K562 (cell line): ENCODE measurements around the gene MEPE. TPM values are rescaled to one million over a fixed set of nuclear protein-coding genes. Genes with fewer than 3 reads are reported as not detected.

Source experiments
- ATAC-seq: fragments of 200-7000 bp; cut with Tn5 transposase; 3 replicates; pipeline ENCODE4 v1.9.1; 2020; ENCODE audit warnings: moderate library complexity
- BruUV-seq: library from RNA; stranded (reverse); fragments of 400-500 nt; replicated peaks from 2 replicates; lab custom pipeline; 2021; lab: Mats Ljungman, UMichigan
- CTCF ChIA-PET: fragments of 300-600 bp; formaldehyde crosslinking; extraction: SDS; loops from one replicate; lab custom pipeline; 2021; ENCODE audit warnings: low intra/inter-chr PET ratio; lab: Yijun Ruan, JAX
- POLR2A ChIA-PET: fragments of 300-600, 350-650 bp; sonication (Branson Sonifier 250); formaldehyde crosslinking; extraction: SDS; loops from one replicate; lab custom pipeline; 2021; ENCODE audit warnings: antibody characterized with exemption, inconsistent platforms; lab: Yijun Ruan, JAX
- DNase-seq, 4 experiments: peaks; one replicate each; pipeline versions ENCODE4 v3.0.0 to v3.0.0-alpha.2; 2011 to 2018; ENCODE audit warnings: low spot score in 3 of 4, mixed read lengths in 3 of 4; ENCODE audit errors: extremely low read depth in 1 of 4
- FAIRE-seq: peaks from 2 replicates; lab custom pipeline; 2011; peaks lifted over from hg19 to GRCh38; lab: Jason Lieb, UNC
- H2AFZ ChIP-seq: 2 replicates; pipeline ENCODE4 v1.6.0; 2011; ENCODE audit warnings: low read depth, low read length, control low read depth, inconsistent platforms
- H3K27ac ChIP-seq: fragments of 200-600 bp; 3 replicates; pipeline ENCODE4 v1.8.0; 2011; ENCODE audit warnings: low read depth, mild to moderate bottlenecking, control low read depth, inconsistent platforms, low read length, moderate library complexity, mixed read lengths; ENCODE audit errors: extremely low read depth
- H3K27me3 ChIP-seq, 2 experiments: fragments of 300-600 bp in 1 of 2; 2 replicates in 1 of 2; 3 replicates in 1 of 2; pipeline versions ENCODE4 v1.6.0 to v1.8.0; 2011; ENCODE audit warnings: inconsistent platforms in 2 of 2, low read length in 2 of 2, mild to moderate bottlenecking in 1 of 2, mixed read lengths in 1 of 2, moderate library complexity in 1 of 2; ENCODE audit not compliant: control insufficient read depth in 2 of 2, insufficient read depth in 2 of 2
- H3K36me3 ChIP-seq: fragments of 300-600 bp; 3 replicates; pipeline ENCODE4 v1.8.0; 2011; ENCODE audit warnings: mild to moderate bottlenecking, low read length, inconsistent platforms; ENCODE audit not compliant: control insufficient read depth, insufficient read depth
- H3K4me1 ChIP-seq, 2 experiments: fragments of 200-600 bp in 1 of 2; replicated peaks in 1 of 2; 2 replicates in 1 of 2; 3 replicates in 1 of 2; pipeline versions ENCODE4 v1.5.1 to v1.8.0; 2011; ENCODE audit warnings: inconsistent platforms in 2 of 2, low read length in 2 of 2, mild to moderate bottlenecking in 1 of 2, mixed read lengths in 1 of 2, moderate library complexity in 1 of 2; ENCODE audit not compliant: control insufficient read depth in 2 of 2, insufficient read depth in 2 of 2
- H3K4me2 ChIP-seq: 2 replicates; pipeline ENCODE4 v1.6.1; 2011; ENCODE audit warnings: low read length, control low read depth, inconsistent platforms, mixed read lengths; ENCODE audit not compliant: insufficient read depth
- H3K4me3 ChIP-seq: fragments of 200-600 bp; sonication (generic), shearing (Covaris generic); 2 replicates; pipeline ENCODE4 v1.5.1; 2016; ENCODE audit warnings: control low read depth, inconsistent platforms
- H3K79me2 ChIP-seq: fragments of 200-600 bp; 3 replicates; pipeline ENCODE4 v1.8.0; 2011; ENCODE audit warnings: low read length, inconsistent platforms; ENCODE audit not compliant: control insufficient read depth, insufficient read depth
- H3K9ac ChIP-seq, 2 experiments: 2 replicates each; pipeline versions ENCODE4 v1.6.0 to v1.6.1; 2011; ENCODE audit warnings: low read depth in 2 of 2, low read length in 2 of 2, control low read depth in 1 of 2, inconsistent platforms in 1 of 2, mild to moderate bottlenecking in 1 of 2, mixed read lengths in 1 of 2; ENCODE audit not compliant: insufficient read depth in 1 of 2
- H3K9me1 ChIP-seq: one replicate; pipeline ENCODE4 v1.6.0; 2011; ENCODE audit warnings: inconsistent platforms, mild to moderate bottlenecking, low read length, moderate library complexity; ENCODE audit not compliant: control insufficient read depth, insufficient read depth
- H3K9me3 ChIP-seq: replicated peaks from 2 replicates; pipeline ENCODE4 v1.5.1; 2011; ENCODE audit warnings: low read depth, low read length, inconsistent platforms; ENCODE audit not compliant: control insufficient read depth, insufficient read depth
- H4K20me1 ChIP-seq: replicated peaks from 2 replicates; pipeline ENCODE4 v1.6.1; 2011; ENCODE audit warnings: low read length, inconsistent platforms, mixed read lengths; ENCODE audit not compliant: control insufficient read depth, insufficient read depth
- MAFF ChIP-seq: IDR thresholded peaks from 2 replicates; pipeline ENCODE4 v1.6.1; 2012; ENCODE audit warnings: low read length, improper control_type of control experiment
- in situ Hi-C: fragments of 300-500 bp; cut with MboI; formaldehyde crosslinking; loops from 4 replicates; pipeline ENCODE4 v1.15.0; 2018; ENCODE audit warnings: inconsistent platforms, mixed read lengths
- intact Hi-C: fragments of 100-400 bp; cut with micrococcal nuclease; formaldehyde crosslinking; loops from 2 replicates; pipeline ENCODE4 v1.14.2; 2022
- polyA plus RNA-seq, 8 experiments: library from polyadenylated mRNA; depleted of rRNA in 4 of 8; stranded (reverse) in 5 of 8; unstranded in 3 of 8; fragments of >200 nt; fragmentation: Nextera tagmentation in 2 of 8; fragmentation: Illumina TruSeq in 1 of 8; extraction: Ambion mirVana in 2 of 8; extraction: Trizol in 1 of 8; gene quantifications; 2 replicates each; pipeline versions ENCODE4 v1.2.1 to v1.2.3, GENCODE V29; 2011 to 2014; ENCODE audit warnings: inconsistent platforms in 1 of 8, missing spikeins in 1 of 8
- total RNA-seq, 7 experiments: library from RNA; depleted of rRNA in 6 of 7; stranded (reverse); fragments of >200 nt in 6 of 7; fragmentation: Illumina TruSeq in 2 of 7; extraction: Trizol in 2 of 7; gene quantifications; 2 replicates each; pipeline versions ENCODE4 v1.2.1 to v1.2.3, GENCODE V29; 2011 to 2021; ENCODE audit warnings: low replicate concordance in 1 of 7
- TF ChIP-seq, protein P1 (sequence below): fragments of 250-450 bp; sonication (Bioruptor Pico); IDR thresholded peaks from 2 replicates; pipeline ENCODE4 v1.5.0; 2021
- TF ChIP-seq, protein P2 (sequence below), 2 experiments: IDR thresholded peaks; 2 replicates each; pipeline ENCODE4 v1.6.1; 2012; ENCODE audit warnings: improper control_type of control experiment in 2 of 2, low read depth in 2 of 2, low read length in 2 of 2, borderline replicate concordance in 1 of 2

Gene MEPE
- total and polyA plus RNA-seq, 9 of the 15 experiments (the other 6 are each of a cell fraction or from before 2014, with no cell fraction given): not detected

DNA sequence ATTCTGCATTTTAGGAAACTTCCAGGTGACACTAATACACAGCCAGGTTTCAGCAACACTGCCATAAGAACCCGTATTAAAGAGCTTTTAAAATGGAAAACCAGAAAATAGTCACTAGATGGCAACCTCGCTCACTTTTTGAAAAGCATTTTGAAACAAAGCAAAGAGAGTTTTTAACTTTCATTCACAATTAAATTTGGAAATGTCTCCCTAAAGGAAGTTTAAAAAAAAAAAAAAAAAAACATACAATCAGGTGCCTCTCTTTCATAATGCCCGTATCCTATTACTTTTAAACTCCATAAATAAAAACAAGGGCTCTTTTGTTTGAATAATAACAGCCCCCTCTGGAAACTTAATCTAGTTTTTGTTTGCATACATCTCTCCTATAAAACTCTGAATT lies 20.3 kb downstream of the MEPE start (continued):
- TF ChIP-seq, protein P1, sequence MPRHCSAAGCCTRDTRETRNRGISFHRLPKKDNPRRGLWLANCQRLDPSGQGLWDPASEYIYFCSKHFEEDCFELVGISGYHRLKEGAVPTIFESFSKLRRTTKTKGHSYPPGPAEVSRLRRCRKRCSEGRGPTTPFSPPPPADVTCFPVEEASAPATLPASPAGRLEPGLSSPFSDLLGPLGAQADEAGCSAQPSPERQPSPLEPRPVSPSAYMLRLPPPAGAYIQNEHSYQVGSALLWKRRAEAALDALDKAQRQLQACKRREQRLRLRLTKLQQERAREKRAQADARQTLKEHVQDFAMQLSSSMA (CRISPR knock-in tag): no peak

DNA sequence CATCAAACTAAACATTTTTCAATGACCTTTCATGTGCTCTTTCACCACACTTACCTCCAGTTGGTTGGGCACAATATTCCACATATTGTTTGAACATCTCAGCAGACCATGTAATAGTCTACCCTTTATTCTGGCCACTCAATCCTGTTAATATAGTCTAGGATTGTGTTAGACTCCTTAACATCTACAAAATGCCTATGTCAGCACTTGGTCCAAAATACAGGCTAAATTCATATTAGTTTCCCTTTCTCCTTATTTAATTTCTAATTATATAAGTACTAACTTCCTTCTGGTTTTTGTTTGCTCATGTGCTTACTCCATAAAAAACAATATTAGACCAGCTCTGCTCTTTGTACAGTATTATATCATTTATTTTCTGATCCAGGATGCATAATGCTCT lies 21.1 kb downstream of the MEPE start:
- BruUV-seq: no TSS peak
- FAIRE-seq: no peak
- Histone ChIP-seq H3K9me1 (no peaks in the 10 kb centered on the region), H3K27me3 (0 out of 5 replicates have a peak, but pooled peaks cover 0 to 3% of the 10 kb centered on the region in 2 experiments), H3K4me3 (no peak overlapping the region), H3K79me2 (no peaks in the 10 kb centered on the region), H3K4me1 (peaks cover 0 to 7% of the 10 kb centered on the region in 2 experiments; a peak in 1 of 5 replicates), H3K36me3 (no peaks in the 10 kb centered on the region), H3K4me2 (no peak overlapping the region), H3K27ac (no peak overlapping the region), H3K9ac (no peak overlapping the region), H3K9me3 (no peaks in the 10 kb centered on the region), H2AFZ (no peak overlapping the region), H4K20me1 (no peaks in the 10 kb centered on the region)
- no peak for ATAC-seq
- intact Hi-C loops: loop anchor here (1.0 to 5.0 kb wide), 3 partner anchors 119 to 663 kb away; no protein-coding TSS in a partner anchor
- TF ChIP-seq MAFF: 0 out of 2 replicates have a peak, but pooled peaks have one; percentile 19
- TF ChIP-seq, protein P2, sequence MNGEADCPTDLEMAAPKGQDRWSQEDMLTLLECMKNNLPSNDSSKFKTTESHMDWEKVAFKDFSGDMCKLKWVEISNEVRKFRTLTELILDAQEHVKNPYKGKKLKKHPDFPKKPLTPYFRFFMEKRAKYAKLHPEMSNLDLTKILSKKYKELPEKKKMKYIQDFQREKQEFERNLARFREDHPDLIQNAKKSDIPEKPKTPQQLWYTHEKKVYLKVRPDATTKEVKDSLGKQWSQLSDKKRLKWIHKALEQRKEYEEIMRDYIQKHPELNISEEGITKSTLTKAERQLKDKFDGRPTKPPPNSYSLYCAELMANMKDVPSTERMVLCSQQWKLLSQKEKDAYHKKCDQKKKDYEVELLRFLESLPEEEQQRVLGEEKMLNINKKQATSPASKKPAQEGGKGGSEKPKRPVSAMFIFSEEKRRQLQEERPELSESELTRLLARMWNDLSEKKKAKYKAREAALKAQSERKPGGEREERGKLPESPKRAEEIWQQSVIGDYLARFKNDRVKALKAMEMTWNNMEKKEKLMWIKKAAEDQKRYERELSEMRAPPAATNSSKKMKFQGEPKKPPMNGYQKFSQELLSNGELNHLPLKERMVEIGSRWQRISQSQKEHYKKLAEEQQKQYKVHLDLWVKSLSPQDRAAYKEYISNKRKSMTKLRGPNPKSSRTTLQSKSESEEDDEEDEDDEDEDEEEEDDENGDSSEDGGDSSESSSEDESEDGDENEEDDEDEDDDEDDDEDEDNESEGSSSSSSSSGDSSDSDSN (IDR thresholded peaks at IDR 0.05; ENCODE audit: borderline replicate concordance in 1 of 2, low read depth in 2 of 2, low read length in 2 of 2): no peak
- in situ Hi-C loops: loop anchor here (10.0 kb wide), 2 partner anchors 121 to 661 kb away; partner anchors contain the start of gene SPP1
- ChIA-PET CTCF (interaction anchor here (1.5 to 2.2 kb wide), 3 partner anchors 118 to 358 kb away, joined by 4 to 11 read pairs (median 10); no protein-coding TSS in a partner anchor), POLR2A (no interaction called here)
- DNase-seq: no peak
